ENCODE results near the gene ZWILCH. TPM values are rescaled to one million over a fixed set of nuclear protein-coding genes. Genes with fewer than 3 reads are reported as not detected.

Gene ZWILCH
- total and polyA plus RNA-seq, 9 of the 15 experiments (the other 6 are each of a cell fraction or from before 2014, with no cell fraction given), result 32.8 to 94.2 (median 52.1) TPM

GRCh38 chr15:66505818-66506217, 692 bp downstream of the ZWILCH start:
- H4K20me1 ChIP-seq (replicated peaks; ENCODE audit: control insufficient read depth, insufficient read depth, low read length), result peaks cover 27% of the 10 kb centered on the region
- ChIA-PET CTCF (ENCODE audit: low intra/inter-chr PET ratio) (no interaction called here), POLR2A (interaction anchor here (0.6 to 2.9 kb wide), 10 partner anchors 9 to 320 kb away, joined by 3 to 8 read pairs (median 4); no protein-coding TSS in a partner anchor)
- H3K36me3 ChIP-seq (ENCODE audit: control insufficient read depth, insufficient read depth, low read length), result peaks cover 45% of the 10 kb centered on the region
- ATAC-seq (no peak), FAIRE-seq (no peak), DNase-seq (ENCODE audit: extremely low read depth in 1 of 4, low spot score in 3 of 4) (no peak)
- H3K9me3 ChIP-seq (replicated peaks; ENCODE audit: control insufficient read depth, insufficient read depth, low read depth, low read length), result no peaks in the 10 kb centered on the region
- H3K4me1 ChIP-seq (replicated peaks in 1 of 2; ENCODE audit: control insufficient read depth in 2 of 2, insufficient read depth in 2 of 2, low read length in 2 of 2), result peaks cover 17 to 19% of the 10 kb centered on the region in 2 experiments
- H3K27me3 ChIP-seq (ENCODE audit: control insufficient read depth in 2 of 2, insufficient read depth in 2 of 2, low read length in 2 of 2), result no peaks in the 10 kb centered on the region
- intact Hi-C loops (cut with micrococcal nuclease), result loop anchor here (5.0 kb wide), 1 partner anchor 61 kb away; the partner anchor contains the start of gene LCTL
- peak overlapping the region; percentile 71 for H3K4me3 ChIP-seq
- in situ Hi-C loops (cut with MboI), result no loop called here
- peak overlapping the region; percentile 97 to 98 for H3K9ac ChIP-seq (ENCODE audit: insufficient read depth in 1 of 2, low read depth in 2 of 2, low read length in 2 of 2)
- H2AFZ ChIP-seq (ENCODE audit: low read depth, low read length), result peak overlapping the region; percentile 97; the same call in 1 of the 2 replicates
- peak overlapping the region; percentile 97 for H3K4me2 ChIP-seq (ENCODE audit: insufficient read depth, low read length)
- peaks cover 80% of the 10 kb centered on the region for H3K79me2 ChIP-seq (ENCODE audit: control insufficient read depth, insufficient read depth, low read length)
- no TSS peak for BruUV-seq (replicated peaks)
- WGBS (ENCODE audit: insufficient coverage, low coverage, missing lambda C conversion rate), result 2% methylated on average over 4 of the region's 4 CpGs
- peak overlapping the region; percentile 97 for H3K27ac ChIP-seq (ENCODE audit: extremely low read depth, low read depth, low read length)
- no peaks in the 10 kb centered on the region for H3K9me1 ChIP-seq (ENCODE audit: control insufficient read depth, insufficient read depth, low read length)
- TF ChIP-seq NFATC3 (IDR thresholded peaks at IDR 0.05) (no peak), KDM1A (IDR thresholded peaks at IDR 0.05) (peak in 1 of 2 experiments; percentile 4; a peak in 1 of 4 replicates), POU5F1 (IDR thresholded peaks at IDR 0.05; ENCODE audit: borderline replicate concordance, low read depth, low read length, partially characterized antibody) (no peak), CBFA2T3 (IDR thresholded peaks at IDR 0.05) (0 out of 2 replicates have a peak, but pooled peaks have one; percentile 10), ZNF134 (CRISPR knock-in tag; conservative IDR thresholded peaks at IDR 0.05) (0 out of 2 replicates have a peak, but pooled peaks have one; percentile 2), HINFP (tag; conservative IDR thresholded peaks at IDR 0.05; ENCODE audit: low read depth) (no peak), ZFX (CRISPR knock-in tag; IDR thresholded peaks at IDR 0.05) (peak; percentile 28; the same call in 1 of the 2 replicates)
